Gastrocnemius medialis (tissue), 4 donors: Measurements from ENCODE around the gene PRR18.

Experiments used
- POLR2A ChIP-seq, 2 donors: fragments of 450-650 bp; IDR thresholded peaks; one replicate each; pipeline ENCODE4 v1.6.1; 2017; ENCODE audit warnings: antibody characterized with exemption in 2 of 2, mild to moderate bottlenecking in 2 of 2, moderate library complexity in 2 of 2
- TF ChIP-seq, protein P1 (sequence below), 5 experiments: fragments of 450-650 bp in 3 of 5; fragments of 200-600 bp in 2 of 5; sonication (generic) in 2 of 5; IDR thresholded peaks in 4 of 5; conservative IDR thresholded peaks in 1 of 5; 1 replicate in 4 of 5; 2 replicates in 1 of 5; pipeline ENCODE4 v1.5.1; 2016 to 2019; ENCODE audit warnings: antibody characterized with exemption in 5 of 5, mild to moderate bottlenecking in 3 of 5, moderate library complexity in 3 of 5

- TF ChIP-seq, protein P1, sequence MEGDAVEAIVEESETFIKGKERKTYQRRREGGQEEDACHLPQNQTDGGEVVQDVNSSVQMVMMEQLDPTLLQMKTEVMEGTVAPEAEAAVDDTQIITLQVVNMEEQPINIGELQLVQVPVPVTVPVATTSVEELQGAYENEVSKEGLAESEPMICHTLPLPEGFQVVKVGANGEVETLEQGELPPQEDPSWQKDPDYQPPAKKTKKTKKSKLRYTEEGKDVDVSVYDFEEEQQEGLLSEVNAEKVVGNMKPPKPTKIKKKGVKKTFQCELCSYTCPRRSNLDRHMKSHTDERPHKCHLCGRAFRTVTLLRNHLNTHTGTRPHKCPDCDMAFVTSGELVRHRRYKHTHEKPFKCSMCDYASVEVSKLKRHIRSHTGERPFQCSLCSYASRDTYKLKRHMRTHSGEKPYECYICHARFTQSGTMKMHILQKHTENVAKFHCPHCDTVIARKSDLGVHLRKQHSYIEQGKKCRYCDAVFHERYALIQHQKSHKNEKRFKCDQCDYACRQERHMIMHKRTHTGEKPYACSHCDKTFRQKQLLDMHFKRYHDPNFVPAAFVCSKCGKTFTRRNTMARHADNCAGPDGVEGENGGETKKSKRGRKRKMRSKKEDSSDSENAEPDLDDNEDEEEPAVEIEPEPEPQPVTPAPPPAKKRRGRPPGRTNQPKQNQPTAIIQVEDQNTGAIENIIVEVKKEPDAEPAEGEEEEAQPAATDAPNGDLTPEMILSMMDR (IDR thresholded peaks at IDR 0.05 in 4 of 5, conservative IDR thresholded peaks at IDR 0.05 in 1 of 5) = no peak
- no peak for TF ChIP-seq POLR2A (IDR thresholded peaks at IDR 0.05)
These were observed 15.2 kb upstream of the PRR18 start for GRCh38 chr6:166323395-166323794.
